Activated B cell treated with CpG ODN at 0.5 μM for 24 hours (primary cell): Measurements from ENCODE around the gene SPOP. TPM values are rescaled to one million over a fixed set of nuclear protein-coding genes. Genes with fewer than 3 reads are reported as not detected.

Experiments used
- ATAC-seq: fragments of 200-7000 bp; cut with Tn5 transposase; one replicate; pipeline ENCODE4 v1.10.0; 2021; ENCODE audit warnings: low read depth, mild to moderate bottlenecking, moderate library complexity
- CTCF ChIA-PET: fragments of 350-600 bp; sonication (Branson Sonifier 250); formaldehyde crosslinking; loops from one replicate; lab custom pipeline; 2021; ENCODE audit warnings: antibody characterized with exemption; lab: Charles Lee
- POLR2A ChIA-PET: fragments of 350-600 bp; sonication (Branson Sonifier 250); formaldehyde crosslinking; loops from one replicate; lab custom pipeline; 2021; ENCODE audit warnings: antibody characterized with exemption; lab: Charles Lee
- DNase-seq: peaks from one replicate; pipeline ENCODE4 v3.0.0; 2022
- H3K27ac Mint-ChIP-seq: one replicate; pipeline ENCODE4 v1.8.0; 2020; ENCODE audit warnings: mixed read lengths
- H3K27me3 Mint-ChIP-seq: one replicate; pipeline ENCODE4 v1.8.0; 2021; ENCODE audit warnings: mixed read lengths
- H3K36me3 Mint-ChIP-seq: one replicate; pipeline ENCODE4 v1.8.0; 2021; ENCODE audit warnings: low read depth, mixed read lengths
- H3K4me1 Mint-ChIP-seq: one replicate; pipeline ENCODE4 v1.8.0; 2021; ENCODE audit warnings: mixed read lengths
- H3K4me3 Mint-ChIP-seq: one replicate; pipeline ENCODE4 v1.8.0; 2020; ENCODE audit warnings: mild to moderate bottlenecking, mixed read lengths
- H3K9me3 Mint-ChIP-seq: one replicate; pipeline ENCODE4 v1.8.0; 2020; ENCODE audit warnings: mixed read lengths
- CTCF ChIP-seq: fragments of 200-600 bp; IDR thresholded peaks from one replicate; pipeline ENCODE4 v1.8.0; 2022; ENCODE audit warnings: antibody characterized with exemption, mild to moderate bottlenecking
- intact Hi-C: fragments of 100-400 bp; cut with micrococcal nuclease; formaldehyde crosslinking; loops from one replicate; pipeline ENCODE4 v1.15.1; 2024
- total RNA-seq: library from RNA; stranded (reverse); gene quantifications from 2 replicates; pipeline ENCODE4 v1.2.3, GENCODE V29; 2022

SPOP gene
- total RNA-seq, 1 donor from 2014 or later = 65.8 TPM

- intact Hi-C loops = no loop called here
- no peak overlapping the region for H3K27ac Mint-ChIP-seq
- H3K4me3 Mint-ChIP-seq = no peak overlapping the region
- DNase-seq (no peak), ATAC-seq (no peak)
- ChIA-PET CTCF (no interaction called here), POLR2A (interaction anchor here (0.6 kb wide), 1 partner anchor 86 kb away, joined by 3 read pairs; no protein-coding TSS in a partner anchor)
- H3K27me3 Mint-ChIP-seq = no peaks in the 10 kb centered on the region
- H3K9me3 Mint-ChIP-seq = no peaks in the 10 kb centered on the region
- H3K4me1 Mint-ChIP-seq = no peaks in the 10 kb centered on the region
- peaks cover 9% of the 10 kb centered on the region for H3K36me3 Mint-ChIP-seq
- no peak for TF ChIP-seq CTCF
These were observed 90.4 kb downstream of the SPOP start for GRCh38 chr17:49587366-49588073.

GRCh38 chr17:49585422-49586027 is 92.4 kb downstream of the SPOP start:
- ATAC-seq (no peak), DNase-seq (no peak)
- intact Hi-C loops = no loop called here
- POLR2A ChIA-PET = no interaction called here
- peaks cover 2% of the 10 kb centered on the region for H3K36me3 Mint-ChIP-seq
- H3K27me3 Mint-ChIP-seq = no peaks in the 10 kb centered on the region
- TF ChIP-seq CTCF = no peak
- CTCF ChIA-PET = no interaction called here
- H3K4me1 Mint-ChIP-seq = no peaks in the 10 kb centered on the region
- H3K27ac Mint-ChIP-seq = no peak overlapping the region
- H3K4me3 Mint-ChIP-seq = no peak overlapping the region
- no peaks in the 10 kb centered on the region for H3K9me3 Mint-ChIP-seq

- ATAC-seq (no peak), DNase-seq (no peak)
- H3K4me3 Mint-ChIP-seq = no peak overlapping the region
- no peaks in the 10 kb centered on the region for H3K9me3 Mint-ChIP-seq
- ChIA-PET CTCF (no interaction called here), POLR2A (no interaction called here)
- no peaks in the 10 kb centered on the region for H3K27me3 Mint-ChIP-seq
- no peak for TF ChIP-seq CTCF
- intact Hi-C loops = no loop called here
- no peak overlapping the region for H3K27ac Mint-ChIP-seq
- no peaks in the 10 kb centered on the region for H3K4me1 Mint-ChIP-seq
- no peaks in the 10 kb centered on the region for H3K36me3 Mint-ChIP-seq
These were observed 94.0 kb downstream of the SPOP start for GRCh38 chr17:49583889-49584288.

DNA sequence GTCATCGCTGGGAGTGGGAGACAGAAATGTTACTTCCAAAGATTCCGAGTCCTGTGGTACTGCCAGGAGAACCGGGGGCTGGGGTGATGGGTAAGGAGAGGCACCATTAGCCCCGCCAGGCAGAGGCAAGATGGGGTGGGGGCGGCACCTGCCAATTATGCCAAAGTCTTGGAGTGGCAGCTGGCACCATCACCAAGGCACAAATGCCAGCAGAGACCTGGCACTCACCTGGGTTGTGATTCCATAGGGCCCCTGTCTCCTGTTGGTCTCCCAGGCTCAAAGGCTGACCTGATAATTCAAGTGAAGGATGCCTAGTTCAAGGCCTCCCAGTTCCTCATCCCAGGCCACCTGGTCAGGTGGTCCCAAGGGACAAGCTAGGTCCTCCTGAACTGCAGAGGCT is 94.7 kb downstream of the SPOP start:
- Mint-ChIP-seq H3K4me1 (no peaks in the 10 kb centered on the region), H3K9me3 (no peaks in the 10 kb centered on the region), H3K27ac (no peak overlapping the region), H3K4me3 (no peak overlapping the region), H3K27me3 (peaks cover under 1% of the 10 kb centered on the region), H3K36me3 (no peaks in the 10 kb centered on the region)
- DNase-seq (no peak), ATAC-seq (no peak)
- no peak for TF ChIP-seq CTCF
- intact Hi-C loops = no loop called here
- CTCF ChIA-PET = no interaction called here
- POLR2A ChIA-PET = no interaction called here

- DNase-seq (no peak), ATAC-seq (no peak)
- Mint-ChIP-seq H3K9me3 (no peaks in the 10 kb centered on the region), H3K4me3 (no peak overlapping the region), H3K4me1 (peaks cover 1% of the 10 kb centered on the region), H3K27me3 (peaks cover 3% of the 10 kb centered on the region), H3K36me3 (no peaks in the 10 kb centered on the region), H3K27ac (no peak overlapping the region)
- CTCF ChIA-PET = no interaction called here
- intact Hi-C loops = no loop called here
- no peak for TF ChIP-seq CTCF
- POLR2A ChIA-PET = no interaction called here
These were observed 95.1 kb downstream of the SPOP start for GRCh38 chr17:49582789-49583188.
